ENCODE data around the gene CSE1L.
"Not testable (repeated sequence)": the region's sequence is repeated elsewhere in the genome, so short reads cannot be mapped to it uniquely, and the experiment has no call there.

Gene CSE1L

DNA sequence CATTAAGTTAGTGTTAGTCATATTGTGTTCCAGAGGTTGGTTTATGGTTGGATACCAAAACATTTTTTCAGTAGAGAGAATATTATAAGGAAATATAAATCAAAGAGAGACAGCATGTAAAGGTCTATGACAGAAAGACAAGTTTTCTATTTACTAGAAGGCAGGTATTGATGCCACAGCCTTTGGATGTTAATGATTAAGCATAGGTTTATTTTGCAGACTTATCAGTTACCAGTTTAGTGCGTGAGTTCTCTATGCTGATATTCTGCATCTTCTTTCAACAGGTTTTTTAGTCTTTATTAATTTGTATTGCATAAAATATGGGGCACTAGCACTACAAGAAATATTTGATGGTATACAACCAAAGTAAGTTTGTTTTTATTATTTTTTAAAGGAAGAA, 45.6 kb downstream of the CSE1L start:
- no peak for DNase-seq (ENCODE audit: low read depth)

DNA sequence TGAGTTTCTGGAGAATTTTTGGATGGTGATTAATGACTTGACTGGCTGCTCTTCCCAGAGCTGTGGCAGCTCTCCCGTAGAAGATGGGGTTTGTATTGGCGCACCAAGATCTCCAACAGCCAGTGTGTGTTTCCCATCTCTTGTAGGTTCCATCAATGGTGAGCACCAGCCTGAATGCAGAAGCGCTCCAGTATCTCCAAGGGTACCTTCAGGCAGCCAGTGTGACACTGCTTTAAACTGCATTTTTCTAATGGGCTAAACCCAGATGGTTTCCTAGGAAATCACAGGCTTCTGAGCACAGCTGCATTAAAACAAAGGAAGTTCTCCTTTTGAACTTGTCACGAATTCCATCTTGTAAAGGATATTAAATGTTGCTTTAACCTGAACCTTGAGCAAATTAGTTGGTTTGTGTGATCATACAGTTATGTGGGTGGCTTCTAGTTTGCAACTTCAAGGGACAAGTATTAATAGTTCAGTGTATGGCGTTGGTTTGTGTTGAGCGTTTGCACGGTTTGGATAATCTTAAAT, 50.2 kb downstream of the CSE1L start:
- no peak overlapping the region for H3K4me3 ChIP-seq (ENCODE audit: low read depth, low read length)
- DNase-seq (ENCODE audit: low read depth), result no peak
- TF ChIP-seq POLR2A (IDR thresholded peaks at IDR 0.05; ENCODE audit: extremely low read depth, insufficient read length) (no peak), MYC (IDR thresholded peaks at IDR 0.05; ENCODE audit: low read depth, low read length) (no peak)
- TF ChIP-seq, protein P1, sequence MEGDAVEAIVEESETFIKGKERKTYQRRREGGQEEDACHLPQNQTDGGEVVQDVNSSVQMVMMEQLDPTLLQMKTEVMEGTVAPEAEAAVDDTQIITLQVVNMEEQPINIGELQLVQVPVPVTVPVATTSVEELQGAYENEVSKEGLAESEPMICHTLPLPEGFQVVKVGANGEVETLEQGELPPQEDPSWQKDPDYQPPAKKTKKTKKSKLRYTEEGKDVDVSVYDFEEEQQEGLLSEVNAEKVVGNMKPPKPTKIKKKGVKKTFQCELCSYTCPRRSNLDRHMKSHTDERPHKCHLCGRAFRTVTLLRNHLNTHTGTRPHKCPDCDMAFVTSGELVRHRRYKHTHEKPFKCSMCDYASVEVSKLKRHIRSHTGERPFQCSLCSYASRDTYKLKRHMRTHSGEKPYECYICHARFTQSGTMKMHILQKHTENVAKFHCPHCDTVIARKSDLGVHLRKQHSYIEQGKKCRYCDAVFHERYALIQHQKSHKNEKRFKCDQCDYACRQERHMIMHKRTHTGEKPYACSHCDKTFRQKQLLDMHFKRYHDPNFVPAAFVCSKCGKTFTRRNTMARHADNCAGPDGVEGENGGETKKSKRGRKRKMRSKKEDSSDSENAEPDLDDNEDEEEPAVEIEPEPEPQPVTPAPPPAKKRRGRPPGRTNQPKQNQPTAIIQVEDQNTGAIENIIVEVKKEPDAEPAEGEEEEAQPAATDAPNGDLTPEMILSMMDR (IDR thresholded peaks at IDR 0.05; ENCODE audit: low read depth, low read length), result no peak
- TF ChIP-seq, protein P2, sequence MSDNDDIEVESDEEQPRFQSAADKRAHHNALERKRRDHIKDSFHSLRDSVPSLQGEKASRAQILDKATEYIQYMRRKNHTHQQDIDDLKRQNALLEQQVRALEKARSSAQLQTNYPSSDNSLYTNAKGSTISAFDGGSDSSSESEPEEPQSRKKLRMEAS (IDR thresholded peaks at IDR 0.05; ENCODE audit: low read depth, low read length), result no peak

More for the DNA sequence above, 45.6 kb downstream of the CSE1L start:
- H3K4me3 ChIP-seq (ENCODE audit: low read depth, low read length), result no peak overlapping the region
- TF ChIP-seq, protein P2 (IDR thresholded peaks at IDR 0.05; ENCODE audit: low read depth, low read length), result no peak
- TF ChIP-seq POLR2A (IDR thresholded peaks at IDR 0.05; ENCODE audit: extremely low read depth, insufficient read length) (no peak), MYC (IDR thresholded peaks at IDR 0.05; ENCODE audit: low read depth, low read length) (no peak)
- TF ChIP-seq, protein P1 (IDR thresholded peaks at IDR 0.05; ENCODE audit: low read depth, low read length), result no peak

DNA sequence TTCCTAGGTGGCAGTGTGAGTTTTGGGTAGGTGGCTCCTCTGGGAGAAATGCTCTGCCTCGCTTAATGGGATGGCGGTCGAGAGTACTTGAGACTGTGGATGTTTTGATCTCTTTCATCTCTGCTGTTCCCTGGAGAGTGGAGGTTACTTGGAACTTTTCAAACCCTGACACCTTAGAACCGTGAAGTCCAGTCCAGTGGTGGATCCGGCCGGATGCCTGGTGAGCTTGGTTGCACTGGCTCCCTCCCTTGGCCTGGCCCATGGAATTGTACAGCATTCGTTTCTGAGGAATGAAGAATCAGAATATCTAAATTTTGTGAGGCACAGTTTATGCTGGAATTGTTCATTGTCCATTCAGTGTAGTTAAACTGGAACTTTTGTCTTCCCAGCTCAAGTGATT, 51.0 kb downstream of the CSE1L start:
- no peak for DNase-seq (ENCODE audit: low read depth)
- H3K4me3 ChIP-seq (ENCODE audit: low read depth, low read length), result no peak overlapping the region
- TF ChIP-seq, protein P2 (IDR thresholded peaks at IDR 0.05; ENCODE audit: low read depth, low read length), result no peak
- TF ChIP-seq, protein P1 (IDR thresholded peaks at IDR 0.05; ENCODE audit: low read depth, low read length), result no peak
- TF ChIP-seq MYC (IDR thresholded peaks at IDR 0.05; ENCODE audit: low read depth, low read length) (no peak), POLR2A (IDR thresholded peaks at IDR 0.05; ENCODE audit: extremely low read depth, insufficient read length) (no peak)

DNA sequence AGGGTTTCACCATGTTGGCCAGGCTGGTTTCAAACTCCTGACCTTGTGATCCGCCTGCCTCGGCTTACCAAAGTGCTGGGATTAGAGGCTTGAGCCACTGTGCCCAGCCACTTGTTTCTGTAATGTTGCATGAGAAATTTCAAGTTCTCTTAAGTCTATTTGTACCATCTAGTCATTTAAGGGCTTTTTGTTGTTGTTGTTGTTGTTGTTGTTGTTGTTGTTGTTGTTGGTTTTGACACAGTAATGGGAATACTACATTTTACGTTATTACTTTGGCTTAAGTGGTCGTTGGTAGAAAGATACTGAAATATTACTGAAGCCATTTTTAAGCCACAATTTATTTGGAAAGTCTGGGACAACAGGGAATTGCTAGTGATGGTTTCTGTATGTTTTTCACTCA, 52.0 kb downstream of the CSE1L start:
- DNase-seq (ENCODE audit: low read depth), result no peak
- TF ChIP-seq MYC (IDR thresholded peaks at IDR 0.05; ENCODE audit: low read depth, low read length), result no peak
- TF ChIP-seq, protein P2 (IDR thresholded peaks at IDR 0.05; ENCODE audit: low read depth, low read length), result no peak
- no peak for TF ChIP-seq POLR2A (IDR thresholded peaks at IDR 0.05; ENCODE audit: extremely low read depth, insufficient read length)
- TF ChIP-seq, protein P1 (IDR thresholded peaks at IDR 0.05; ENCODE audit: low read depth, low read length), result no peak
- no peak overlapping the region for H3K4me3 ChIP-seq (ENCODE audit: low read depth, low read length)

DNA sequence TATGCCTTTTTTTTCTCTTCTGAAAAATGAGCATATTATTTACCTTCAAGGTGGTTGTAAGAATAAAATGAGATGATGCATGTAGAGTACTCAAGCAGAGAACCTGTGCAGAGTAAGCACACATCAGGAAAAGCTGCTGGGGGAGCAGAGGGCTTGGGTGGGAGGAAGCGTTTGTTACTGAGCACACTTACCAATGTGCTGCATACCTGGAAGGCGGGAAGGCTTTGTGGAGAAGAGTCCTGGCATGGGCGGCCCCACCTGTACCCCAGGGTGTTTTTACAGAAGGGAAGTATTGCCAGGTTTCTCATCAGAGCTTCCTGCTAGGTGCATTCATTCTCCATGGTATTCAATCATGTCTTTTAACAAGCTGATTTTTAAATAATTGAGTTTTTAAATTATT, 52.9 kb downstream of the CSE1L start:
- TF ChIP-seq POLR2A (IDR thresholded peaks at IDR 0.05; ENCODE audit: extremely low read depth, insufficient read length) (no peak), MYC (IDR thresholded peaks at IDR 0.05; ENCODE audit: low read depth, low read length) (no peak)
- TF ChIP-seq, protein P1 (IDR thresholded peaks at IDR 0.05; ENCODE audit: low read depth, low read length), result no peak
- TF ChIP-seq, protein P2 (IDR thresholded peaks at IDR 0.05; ENCODE audit: low read depth, low read length), result no peak
- no peak for DNase-seq (ENCODE audit: low read depth)
- no peak overlapping the region for H3K4me3 ChIP-seq (ENCODE audit: low read depth, low read length)

DNA sequence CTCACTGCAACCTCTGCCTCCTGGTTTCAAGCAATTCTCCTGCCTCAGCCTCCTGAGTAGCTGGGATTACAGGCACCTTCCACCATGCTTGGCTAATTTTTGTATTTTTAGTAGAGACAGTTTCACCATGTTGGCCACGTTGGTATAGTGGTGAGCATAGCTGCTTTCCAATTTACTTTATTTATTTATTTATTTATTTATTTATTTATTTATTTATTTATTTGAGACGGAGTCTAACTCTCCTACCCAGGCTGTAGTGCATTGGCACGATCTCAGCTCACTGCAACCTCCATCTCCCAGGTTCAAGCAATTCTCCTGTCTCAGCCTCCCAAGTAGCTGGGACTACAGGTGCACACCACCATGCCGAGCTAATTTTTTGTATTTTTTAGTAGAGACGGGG, 54.2 kb downstream of the CSE1L start:
- H3K4me3 ChIP-seq (ENCODE audit: low read depth, low read length); DNase-seq (ENCODE audit: low read depth): not testable (repeated sequence)

Data from NB4 (cell line).